Measurements from ENCODE around the gene FAM76B.

FAM76B gene

GRCh38 chr11:95728094-95728493, 61.5 kb downstream of the FAM76B start:
- DNase-seq, result no peak

DNA sequence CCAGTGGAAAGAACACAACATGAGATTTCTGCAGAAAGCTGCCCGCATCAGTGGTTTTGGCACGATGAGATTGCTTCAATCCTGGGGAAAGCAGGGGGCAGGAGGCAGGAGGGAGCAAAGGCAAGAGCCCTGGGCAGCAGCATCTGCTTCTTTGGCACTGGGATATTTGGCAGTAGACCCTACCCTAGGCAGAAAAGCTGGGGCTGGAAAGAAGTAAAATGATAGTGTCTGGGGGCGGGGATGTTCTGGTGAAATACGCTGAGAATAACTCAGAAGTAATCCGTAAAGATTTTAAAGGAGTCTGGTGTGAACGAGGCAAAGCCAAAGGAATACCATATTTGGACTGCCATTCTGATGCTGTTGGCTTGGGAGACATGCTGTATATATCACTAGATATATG, 62.0 kb downstream of the FAM76B start:
- DNase-seq, result no peak

- no peak for DNase-seq
These were observed 62.5 kb downstream of the FAM76B start for GRCh38 chr11:95727111-95727510.

GRCh38 chr11:95725196-95725595, 64.4 kb downstream of the FAM76B start:
- DNase-seq, result no peak

DNA sequence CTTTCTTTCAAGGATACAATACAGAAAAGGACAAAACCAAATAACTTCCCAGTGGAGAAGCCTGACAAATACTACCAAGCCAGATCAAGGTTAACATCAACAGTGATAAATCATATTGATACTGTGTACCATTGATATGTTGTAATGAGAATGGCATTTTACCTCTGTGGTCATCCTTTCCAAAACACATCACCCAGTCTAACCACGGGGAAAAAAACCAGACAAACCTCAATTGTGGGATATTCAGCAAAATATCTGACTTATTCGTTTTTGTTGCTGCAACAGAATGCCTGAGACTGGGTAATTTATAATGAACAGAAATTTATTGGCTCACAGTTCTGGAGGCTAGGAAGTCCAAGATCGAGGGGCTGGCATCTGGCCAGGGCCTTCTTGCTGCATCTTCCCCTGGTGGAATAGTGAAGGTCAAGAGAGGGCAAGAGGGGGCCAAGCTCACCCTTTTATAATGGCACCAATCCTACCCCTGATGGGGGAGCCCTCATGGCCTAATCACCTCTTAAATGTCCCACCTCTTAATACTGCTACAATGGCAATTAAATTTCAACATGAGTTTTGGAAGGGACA, 66.1 kb downstream of the FAM76B start:
- DNase-seq, result no peak

- no peak for DNase-seq
These were observed 69.4 kb downstream of the FAM76B start for GRCh38 chr11:95720195-95720594.
